Mammary epithelial cell (primary cell): ENCODE data around the gene FANCC.

ENCODE experiments used
- CTCF ChIP-seq, 2 donors: IDR thresholded peaks in 1 of 2; conservative IDR thresholded peaks in 1 of 2; 2 replicates each; pipeline ENCODE4 v1.5.1; 2011 to 2012; ENCODE audit warnings: inconsistent platforms in 2 of 2, low read length in 2 of 2, mild to moderate bottlenecking in 2 of 2, control low read depth in 1 of 2, low read depth in 1 of 2; ENCODE audit not compliant: insufficient read depth in 1 of 2; ENCODE audit errors: extremely low read depth in 1 of 2
- EZH2 ChIP-seq: IDR thresholded peaks from 2 replicates; pipeline ENCODE4 v1.6.1; 2012; ENCODE audit warnings: low read length, inconsistent platforms, borderline replicate concordance

GRCh38 chr9:95265960-95266359 is 51.5 kb downstream of the FANCC start:
- TF ChIP-seq CTCF (conservative IDR thresholded peaks at IDR 0.05 in 1 of 2, IDR thresholded peaks at IDR 0.05 in 1 of 2; ENCODE audit: extremely low read depth in 1 of 2, insufficient read depth in 1 of 2, low read depth in 1 of 2, low read length in 2 of 2) (no peak), EZH2 (no peak)
